Activated CD8-positive, alpha-beta memory T cell treated with anti-CD3 and anti-CD28 coated beads, Interleukin-2, amount 50 U/mL, for 1 hour (primary cell): ENCODE results near the gene HOXC4.
"Not testable (repeated sequence)": the region's sequence is repeated elsewhere in the genome, so short reads cannot be mapped to it uniquely, and the experiment has no call there.

Experiments
- DNase-seq: peaks from one replicate; pipeline ENCODE4 v3.0.0-alpha.2; 2020; ENCODE audit errors: extremely low read depth

HOXC4 gene

GRCh38 chr12:54041097-54041690 lies 12.4 kb upstream of the HOXC4 start:
- DNase-seq, result no peak

- DNase-seq, result not testable (repeated sequence)
Observed at GRCh38 chr12:54042033-54042432, 11.6 kb upstream of the HOXC4 start.

- no peak for DNase-seq
Observed at GRCh38 chr12:54042970-54043853, 10.4 kb upstream of the HOXC4 start.

GRCh38 chr12:54044425-54045103 lies 9.1 kb upstream of the HOXC4 start:
- no peak for DNase-seq

- DNase-seq, result no peak
Observed at GRCh38 chr12:54045401-54045800, 8.2 kb upstream of the HOXC4 start.

GRCh38 chr12:54045868-54046521 lies 7.6 kb upstream of the HOXC4 start:
- no peak for DNase-seq

- DNase-seq, result no peak
Observed at GRCh38 chr12:54046809-54047159, 6.9 kb upstream of the HOXC4 start.

GRCh38 chr12:54047160-54047963 lies 6.3 kb upstream of the HOXC4 start:
- DNase-seq, result no peak

GRCh38 chr12:54047964-54048303 lies 5.7 kb upstream of the HOXC4 start:
- no peak for DNase-seq

GRCh38 chr12:54048406-54049093 lies 5.1 kb upstream of the HOXC4 start:
- DNase-seq, result no peak

- DNase-seq, result no peak
Observed at GRCh38 chr12:54049108-54049507, 4.5 kb upstream of the HOXC4 start.

- DNase-seq, result no peak
Observed at GRCh38 chr12:54050482-54050810, 3.2 kb upstream of the HOXC4 start.

GRCh38 chr12:54051026-54051842 lies 2.4 kb upstream of the HOXC4 start:
- no peak for DNase-seq

GRCh38 chr12:54051874-54052437 lies 1.7 kb upstream of the HOXC4 start:
- DNase-seq, result no peak

GRCh38 chr12:54052438-54053002 lies 1.1 kb upstream of the HOXC4 start:
- DNase-seq, result no peak

GRCh38 chr12:54053003-54053750 lies 458 bp upstream of the HOXC4 start:
- no peak for DNase-seq

GRCh38 chr12:54054742-54055194 lies 1.1 kb downstream of the HOXC4 start:
- DNase-seq, result no peak

- DNase-seq, result no peak
Observed at GRCh38 chr12:54055552-54055951, 1.9 kb downstream of the HOXC4 start.

- no peak for DNase-seq
Observed at GRCh38 chr12:54056110-54056509, 2.5 kb downstream of the HOXC4 start.
